ENCODE data around the gene RIC3. TPM values are rescaled to one million over a fixed set of nuclear protein-coding genes. Genes with fewer than 3 reads are reported as not detected.

Gene RIC3
- total and polyA plus RNA-seq, 2 donors (not counting 3 experiments of a cell fraction or from before 2014, with no cell fraction given) = not detected

GRCh38 chr11:8199676-8200075 is 30.9 kb upstream of the RIC3 start:
- dilution Hi-C loops (cut with MboI; ENCODE audit: extremely low pct_ligation_motif_present, low sequenced_read_pairs) (no loop called here), intact Hi-C loops (cut with micrococcal nuclease) (no loop called here)
- ChIA-PET POLR2A (no interaction called here), CTCF (no interaction called here)
- H3K4me3 ChIP-seq (replicated peaks in 1 of 3; ENCODE audit: insufficient read depth in 1 of 3, low read depth in 1 of 3, low read length in 3 of 3) = no peak overlapping the region
- no peak for FAIRE-seq
- H3K4me1 ChIP-seq (ENCODE audit: control insufficient read depth, extremely low read depth, insufficient read depth, low read length) = no peaks in the 10 kb centered on the region
- H2AFZ ChIP-seq (ENCODE audit: low read depth, low read length) = no peak overlapping the region
- no peak for DNase-seq (ENCODE audit: low read depth, low spot score)
- H4K20me1 ChIP-seq (replicated peaks; ENCODE audit: control insufficient read depth, extremely low read depth, insufficient read depth, low read length) = no peaks in the 10 kb centered on the region
- H3K36me3 ChIP-seq (ENCODE audit: control insufficient read depth in 2 of 2, extremely low read depth in 1 of 2, insufficient read depth in 2 of 2, low read length in 2 of 2) = no peaks in the 10 kb centered on the region
- H3K79me2 ChIP-seq (ENCODE audit: control insufficient read depth, insufficient read depth, low read length) = no peaks in the 10 kb centered on the region
- peaks cover 8 to 25% of the 10 kb centered on the region in 2 experiments for H3K27me3 ChIP-seq (ENCODE audit: control insufficient read depth in 2 of 2, insufficient read depth in 2 of 2, low read length in 2 of 2)
- TF ChIP-seq POLR2AphosphoS5 (IDR thresholded peaks at IDR 0.05; ENCODE audit: insufficient read depth, low read depth, low read length) = no peak
- no peak for TF ChIP-seq EZH2 (IDR thresholded peaks at IDR 0.05; ENCODE audit: borderline replicate concordance, low read depth, low read length, severe bottlenecking)
- no peak for TF ChIP-seq MAX (IDR thresholded peaks at IDR 0.05; ENCODE audit: insufficient read depth, insufficient read length)
- no peak for TF ChIP-seq JUN (IDR thresholded peaks at IDR 0.05; ENCODE audit: borderline replicate concordance, insufficient read depth, insufficient read length, low read depth)
- TF ChIP-seq POLR2A (IDR thresholded peaks at IDR 0.05; ENCODE audit: low read depth, low read length) = no peak
- no peak for TF ChIP-seq GATA2 (IDR thresholded peaks at IDR 0.05; ENCODE audit: insufficient read depth, insufficient read length, low read depth, low read length)
- no peak for TF ChIP-seq CTCF (IDR thresholded peaks at IDR 0.05; ENCODE audit: extremely low read depth in 1 of 2, insufficient read depth in 1 of 2, low read depth in 1 of 2, low read length in 2 of 2)
- H3K9ac ChIP-seq (replicated peaks; ENCODE audit: extremely low read depth, insufficient read depth, low read length) = no peak overlapping the region
- H3K4me2 ChIP-seq (ENCODE audit: insufficient read depth, low read length) = no peak overlapping the region
- no peaks in the 10 kb centered on the region for H3K9me3 ChIP-seq (replicated peaks; ENCODE audit: control insufficient read depth, insufficient read depth, low read length)
- no peaks in the 10 kb centered on the region for H3K9me1 ChIP-seq (replicated peaks; ENCODE audit: control insufficient read depth, extremely low read depth, insufficient read depth, low read length)
- no peak overlapping the region for H3K27ac ChIP-seq (ENCODE audit: insufficient read depth, low read depth, low read length)
- BruUV-seq (replicated peaks) = no TSS peak
